Heart left ventricle (tissue), 16 donors: ENCODE results near the gene HDAC7. TPM values are rescaled to one million over a fixed set of nuclear protein-coding genes. Genes with fewer than 3 reads are reported as not detected.

Experiments
- ATAC-seq, 4 donors: fragments of 200-7000 bp; cut with Tn5 transposase; one replicate each; pipeline ENCODE4 v1.9.1; 2020 to 2022; ENCODE audit warnings: moderate library complexity in 4 of 4, mild to moderate bottlenecking in 3 of 4, moderate number of reproducible peaks in 1 of 4
- DNase-seq, 5 donors: peaks; one replicate each; pipeline ENCODE4 v3.0.0-alpha.2; 2020
- H3K27ac ChIP-seq, 12 donors: fragments of 200-600 bp; sonication (generic) in 4 of 12; one replicate each; pipeline versions ENCODE4 v1.5.0 to v1.8.0; 2016 to 2022; ENCODE audit warnings: mild to moderate bottlenecking in 2 of 12
- H3K27me3 ChIP-seq, 9 donors: fragments of 200-600 bp; sonication (generic) in 2 of 9; one replicate each; pipeline versions ENCODE4 v1.5.1 to v1.8.0; 2016 to 2022; ENCODE audit warnings: mild to moderate bottlenecking in 3 of 9
- H3K36me3 ChIP-seq, 9 donors: fragments of 200-600 bp; sonication (generic) in 2 of 9; one replicate each; pipeline versions ENCODE4 v1.5.0 to v1.8.0; 2018 to 2022; ENCODE audit warnings: mild to moderate bottlenecking in 2 of 9
- H3K4me1 ChIP-seq, 12 donors: fragments of 200-600 bp; sonication (generic) in 4 of 12; one replicate each; pipeline versions ENCODE4 v1.5.0 to v1.8.0; 2016 to 2022; ENCODE audit warnings: mild to moderate bottlenecking in 3 of 12
- H3K4me3 ChIP-seq, 12 donors: fragments of 200-600 bp; sonication (generic) in 4 of 12; one replicate each; pipeline versions ENCODE4 v1.5.0 to v1.8.0; 2017 to 2022; ENCODE audit warnings: mild to moderate bottlenecking in 9 of 12, moderate library complexity in 4 of 12
- H3K9me3 ChIP-seq, 12 donors: fragments of 200-600 bp; sonication (generic) in 4 of 12; one replicate each; pipeline versions ENCODE4 v1.5.0 to v1.8.0; 2016 to 2022; ENCODE audit warnings: mild to moderate bottlenecking in 1 of 12
- POLR2A ChIP-seq, 2 donors: fragments of 450-650 bp; IDR thresholded peaks; one replicate each; pipeline ENCODE4 v1.6.1; 2017; ENCODE audit warnings: antibody characterized with exemption in 2 of 2, mild to moderate bottlenecking in 2 of 2, moderate library complexity in 2 of 2
- whole genome bisulfite sequencing, 4 donors: extraction: QIAGEN DNeasy Blood & Tissue Kit in 2 of 4; methylation state at CpG; one replicate each; pipeline versions ENCODE4 v1.1.5 to v1.1.7; 2013 to 2018; 5-methylcytosine and 5-hydroxymethylcytosine counted together
- intact Hi-C, 10 donors: fragments of 100-400 bp; cut with DNase I; formaldehyde crosslinking; loops; one replicate each; pipeline versions ENCODE4 v1.11.1 to v1.14.2; 2022
- polyA plus RNA-seq, 2 donors: library from polyadenylated mRNA; stranded (reverse); fragments of 200-250 nt; gene quantifications; one replicate each; pipeline ENCODE4 v1.2.3, GENCODE V29; 2013
- total RNA-seq, 9 donors: library from RNA; depleted of rRNA in 2 of 9; stranded (reverse); fragments of >200 nt in 2 of 9; fragmentation: NEBNext Ultra II Directional in 3 of 9; extraction: Animal tissue kit (Norgen Biotek cat#: 25700) in 3 of 9; gene quantifications; one replicate each; pipeline versions ENCODE4 v1.1.0 to v1.2.4, GENCODE V29; 2016 to 2023
- TF ChIP-seq, protein P1 (sequence below), 12 donors: fragments of 200-600 bp; sonication (generic) in 4 of 12; IDR thresholded peaks; one replicate each; pipeline versions ENCODE4 v1.5.0 to v1.8.0; 2018 to 2022; ENCODE audit warnings: antibody characterized with exemption in 12 of 12, mild to moderate bottlenecking in 5 of 12
- donor health status: ischemic (EF 13 %, LVEDD 7.1; RV severe dilation, severe dysfunction).
- donor health status: healthy with polysubstance abuse.
- donor health status: DM: no; HTN: yes; CAD: no.
- donor health status: DM: no; HTN: no; CAD: no.
- donor health status: ischemic (EF 25% LVEDD 6.9; RV normal size, moderate dysfunction).
- donor health status: ischemic (EF 25% LVEDD 5.7; RV mildly dilated, moderate dysfunction).
- donor health status: healthy.
- donor health status: DM: yes; HTN: yes; CAD: no.
- donor health status: ischemic (EF 35%, LVEDD 5.7; RV mildly dilated, moderate dysfunction).
- donor health status: nonischemic (EF 11% LVEDD 7.7; RV severe dilation, severe dysfunction).
- donor health status: DM: yes; HTN: yes; CAD: no.
- donor health status: PGD.
- donor health status: ischemic (EF 29% LVEDD 5.4; RV normal size, mild dysfunction).
- donor health status: nonischemic (EF 23%, LVEDD 6.1; RV moderate dilation, normal function).

Gene HDAC7
- total and polyA plus RNA-seq, 11 donors, result 27.4 to 63.0 (median 39.3) TPM

DNA sequence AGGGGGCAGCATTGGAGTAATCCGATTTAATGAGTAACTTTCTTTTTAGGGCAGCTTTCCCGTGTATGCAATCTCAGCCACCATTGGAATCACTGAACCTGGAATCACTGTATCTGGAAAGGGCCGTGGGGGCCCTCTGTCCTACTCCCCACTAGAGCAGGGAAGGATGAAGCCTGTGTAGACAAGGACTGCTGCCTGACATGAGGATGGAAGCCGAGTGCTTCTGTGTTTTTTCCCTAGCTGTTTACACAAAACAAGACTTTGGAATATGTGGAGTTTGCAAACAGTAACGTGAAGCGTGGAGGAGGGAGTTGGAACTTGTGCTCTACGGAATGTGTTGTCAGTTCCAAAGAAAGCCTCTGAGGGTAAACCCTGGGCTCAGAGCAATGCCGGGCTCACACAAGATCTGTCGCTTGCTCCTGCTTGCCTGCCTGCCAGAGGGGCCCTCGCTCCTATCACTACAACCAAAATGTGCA lies 32.4 kb upstream of the HDAC7 start:
- intact Hi-C loops, result no loop called here
- ATAC-seq (no peak), DNase-seq (no peak)
- Histone ChIP-seq H3K4me3 (no peak overlapping the region), H3K4me1 (peaks cover 0 to 5% (median 0%) of the 10 kb centered on the region in 12 donors), H3K27ac (no peak overlapping the region), H3K9me3 (no peaks in the 10 kb centered on the region), H3K27me3 (no peaks in the 10 kb centered on the region), H3K36me3 (peaks cover 0 to 20% (median 0%) of the 10 kb centered on the region in 9 donors)
- 61 to 70% (median 64%) methylated on average over 10 of the region's 10 CpGs for WGBS, 4 donors
- TF ChIP-seq, protein P1, sequence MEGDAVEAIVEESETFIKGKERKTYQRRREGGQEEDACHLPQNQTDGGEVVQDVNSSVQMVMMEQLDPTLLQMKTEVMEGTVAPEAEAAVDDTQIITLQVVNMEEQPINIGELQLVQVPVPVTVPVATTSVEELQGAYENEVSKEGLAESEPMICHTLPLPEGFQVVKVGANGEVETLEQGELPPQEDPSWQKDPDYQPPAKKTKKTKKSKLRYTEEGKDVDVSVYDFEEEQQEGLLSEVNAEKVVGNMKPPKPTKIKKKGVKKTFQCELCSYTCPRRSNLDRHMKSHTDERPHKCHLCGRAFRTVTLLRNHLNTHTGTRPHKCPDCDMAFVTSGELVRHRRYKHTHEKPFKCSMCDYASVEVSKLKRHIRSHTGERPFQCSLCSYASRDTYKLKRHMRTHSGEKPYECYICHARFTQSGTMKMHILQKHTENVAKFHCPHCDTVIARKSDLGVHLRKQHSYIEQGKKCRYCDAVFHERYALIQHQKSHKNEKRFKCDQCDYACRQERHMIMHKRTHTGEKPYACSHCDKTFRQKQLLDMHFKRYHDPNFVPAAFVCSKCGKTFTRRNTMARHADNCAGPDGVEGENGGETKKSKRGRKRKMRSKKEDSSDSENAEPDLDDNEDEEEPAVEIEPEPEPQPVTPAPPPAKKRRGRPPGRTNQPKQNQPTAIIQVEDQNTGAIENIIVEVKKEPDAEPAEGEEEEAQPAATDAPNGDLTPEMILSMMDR (IDR thresholded peaks at IDR 0.05), result no peak
- TF ChIP-seq POLR2A (IDR thresholded peaks at IDR 0.05), result no peak

- Histone ChIP-seq H3K4me1 (peaks cover 0 to 5% (median 0%) of the 10 kb centered on the region in 12 donors), H3K9me3 (no peaks in the 10 kb centered on the region), H3K36me3 (peaks cover 0 to 20% (median 0%) of the 10 kb centered on the region in 9 donors), H3K4me3 (no peak overlapping the region), H3K27me3 (no peaks in the 10 kb centered on the region), H3K27ac (no peak overlapping the region)
- DNase-seq (no peak), ATAC-seq (no peak)
- TF ChIP-seq, protein P1 (IDR thresholded peaks at IDR 0.05), result no peak
- TF ChIP-seq POLR2A (IDR thresholded peaks at IDR 0.05), result no peak
- intact Hi-C loops, result no loop called here
- 74 to 79% (median 76%) methylated on average over 3 of the region's 3 CpGs for WGBS, 4 donors
These were observed 31.7 kb upstream of the HDAC7 start for GRCh38 chr12:47851303-47851952.

DNA sequence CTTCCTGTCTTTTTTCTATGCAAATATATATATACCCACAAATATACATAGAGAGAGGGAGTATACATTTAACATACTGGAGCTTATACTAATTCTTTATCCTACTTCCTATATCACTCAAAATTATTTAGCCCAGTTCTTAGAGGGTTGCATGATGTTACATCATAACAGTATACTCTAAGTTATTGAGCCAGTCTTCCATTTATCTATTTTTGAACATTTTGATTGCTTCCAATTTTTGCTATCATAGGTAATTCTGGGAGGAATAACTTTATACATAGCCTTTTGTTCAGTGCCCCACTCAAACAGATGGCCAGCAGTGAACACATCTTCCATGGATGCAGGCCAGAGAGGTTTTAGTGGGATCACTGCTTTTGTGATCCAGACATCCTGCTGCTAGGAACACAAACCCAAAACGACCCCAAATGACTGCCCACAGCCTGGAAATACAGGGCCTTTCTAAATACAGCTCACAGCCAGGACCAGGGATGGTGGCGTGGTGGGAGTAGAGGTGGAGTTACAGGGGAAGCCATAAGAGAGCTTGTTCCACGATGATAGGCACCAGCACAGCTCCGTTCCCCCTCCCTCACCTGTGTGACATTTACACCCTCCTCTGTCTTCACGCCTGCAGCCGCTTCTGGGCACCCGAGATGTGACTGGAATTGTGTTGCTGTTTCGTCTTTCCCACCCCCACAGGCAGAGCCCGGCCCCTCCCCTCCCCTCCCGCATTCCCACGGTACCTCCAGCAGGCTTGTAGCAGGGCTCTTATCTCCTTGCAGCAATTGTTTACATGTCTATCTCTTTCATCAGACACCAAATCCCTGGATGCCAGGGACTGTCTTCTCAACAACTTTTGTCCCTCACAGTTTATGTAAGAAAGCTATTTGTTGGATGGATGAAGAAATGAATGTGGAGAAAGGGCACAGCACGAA lies 30.7 kb upstream of the HDAC7 start:
- Histone ChIP-seq H3K27me3 (no peaks in the 10 kb centered on the region), H3K4me3 (no peak overlapping the region), H3K9me3 (no peaks in the 10 kb centered on the region), H3K27ac (no peak overlapping the region), H3K4me1 (peaks cover 0 to 5% (median 0%) of the 10 kb centered on the region in 12 donors), H3K36me3 (peaks cover 0 to 23% (median 0%) of the 10 kb centered on the region in 9 donors)
- 69 to 77% (median 74%) methylated on average over 12 of the region's 12 CpGs for WGBS, 4 donors
- DNase-seq (no peak), ATAC-seq (no peak)
- TF ChIP-seq, protein P1 (IDR thresholded peaks at IDR 0.05), result no peak
- no peak for TF ChIP-seq POLR2A (IDR thresholded peaks at IDR 0.05)
- intact Hi-C loops, result no loop called here

- intact Hi-C loops, result no loop called here
- Histone ChIP-seq H3K4me1 (peaks cover 0 to 5% (median 0%) of the 10 kb centered on the region in 12 donors), H3K9me3 (no peaks in the 10 kb centered on the region), H3K36me3 (peaks cover 0 to 19% (median 0%) of the 10 kb centered on the region in 9 donors), H3K27me3 (no peaks in the 10 kb centered on the region), H3K4me3 (no peak overlapping the region), H3K27ac (no peak overlapping the region)
- ATAC-seq (no peak), DNase-seq (no peak)
- WGBS, 4 donors, result 68 to 84% (median 73%) methylated on average over 5 of the region's 5 CpGs
- no peak for TF ChIP-seq POLR2A (IDR thresholded peaks at IDR 0.05)
- TF ChIP-seq, protein P1 (IDR thresholded peaks at IDR 0.05), result no peak
These were observed 29.6 kb upstream of the HDAC7 start for GRCh38 chr12:47849261-47849660.
